Neural cell (in vitro differentiated cells): ENCODE data around the gene MED27.
A peak's percentile ranks its signal among the peaks of the same experiment; 100 is the strongest.

ENCODE experiments used
- EZH2 ChIP-seq: fragments of 200-600, 300-800 bp; shearing (Covaris generic), sonication (generic); IDR thresholded peaks from 2 replicates; pipeline ENCODE4 v1.6.1; 2014; ENCODE audit warnings: antibody characterized with exemption, low read length, borderline replicate concordance, mild to moderate bottlenecking; ENCODE audit not compliant: insufficient read depth, poor library complexity, severe bottlenecking
- POLR2AphosphoS5 ChIP-seq: IDR thresholded peaks from 2 replicates; pipeline ENCODE4 v1.6.1; 2012
- TF ChIP-seq, protein P1 (sequence below): fragments of 450-650 bp; IDR thresholded peaks from 2 replicates; pipeline ENCODE4 v1.5.1; 2014; ENCODE audit warnings: antibody characterized with exemption, mild to moderate bottlenecking, moderate library complexity; ENCODE audit not compliant: poor library complexity, severe bottlenecking

DNA sequence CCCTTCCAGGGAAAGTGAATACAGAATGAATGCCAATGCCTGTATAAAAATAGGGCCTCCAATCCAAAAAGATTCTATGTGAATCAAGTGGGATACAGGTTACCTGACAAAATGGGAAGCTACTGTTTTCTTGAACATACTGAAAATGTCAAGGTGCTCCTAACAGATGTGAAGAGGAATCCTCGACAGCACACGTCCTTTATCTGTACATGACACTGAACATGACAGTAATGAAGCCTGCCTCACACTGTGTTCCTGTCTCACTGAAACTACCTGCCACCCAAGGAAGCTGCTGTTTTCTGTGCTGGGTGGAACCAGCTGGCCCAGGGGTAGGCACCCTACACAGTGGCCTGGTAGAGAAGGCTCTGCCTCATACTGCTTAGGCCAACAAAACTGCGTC, 174.5 kb downstream of the MED27 start:
- TF ChIP-seq, protein P1, sequence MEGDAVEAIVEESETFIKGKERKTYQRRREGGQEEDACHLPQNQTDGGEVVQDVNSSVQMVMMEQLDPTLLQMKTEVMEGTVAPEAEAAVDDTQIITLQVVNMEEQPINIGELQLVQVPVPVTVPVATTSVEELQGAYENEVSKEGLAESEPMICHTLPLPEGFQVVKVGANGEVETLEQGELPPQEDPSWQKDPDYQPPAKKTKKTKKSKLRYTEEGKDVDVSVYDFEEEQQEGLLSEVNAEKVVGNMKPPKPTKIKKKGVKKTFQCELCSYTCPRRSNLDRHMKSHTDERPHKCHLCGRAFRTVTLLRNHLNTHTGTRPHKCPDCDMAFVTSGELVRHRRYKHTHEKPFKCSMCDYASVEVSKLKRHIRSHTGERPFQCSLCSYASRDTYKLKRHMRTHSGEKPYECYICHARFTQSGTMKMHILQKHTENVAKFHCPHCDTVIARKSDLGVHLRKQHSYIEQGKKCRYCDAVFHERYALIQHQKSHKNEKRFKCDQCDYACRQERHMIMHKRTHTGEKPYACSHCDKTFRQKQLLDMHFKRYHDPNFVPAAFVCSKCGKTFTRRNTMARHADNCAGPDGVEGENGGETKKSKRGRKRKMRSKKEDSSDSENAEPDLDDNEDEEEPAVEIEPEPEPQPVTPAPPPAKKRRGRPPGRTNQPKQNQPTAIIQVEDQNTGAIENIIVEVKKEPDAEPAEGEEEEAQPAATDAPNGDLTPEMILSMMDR: no peak
- TF ChIP-seq POLR2AphosphoS5: peak; percentile 50
- no peak for TF ChIP-seq EZH2
